HG03095 (cell line): ENCODE results near the gene FARP1.
"Not testable (repeated sequence)": the region's sequence is repeated elsewhere in the genome, so short reads cannot be mapped to it uniquely, and the experiment has no call there.

ENCODE experiments used
- ATAC-seq: cut with Tn5 transposase; IDR thresholded peaks from one replicate; pipeline ENCODE4 v1.9.1; 2021; ENCODE audit warnings: moderate library complexity; ENCODE audit not compliant: unreplicated experiment

FARP1 gene

GRCh38 chr13:98410612-98411011 lies 267.7 kb downstream of the FARP1 start:
- ATAC-seq: no peak

GRCh38 chr13:98411013-98411412 lies 268.1 kb downstream of the FARP1 start:
- ATAC-seq: no peak

- no peak for ATAC-seq
Observed at GRCh38 chr13:98411617-98412265, 268.8 kb downstream of the FARP1 start.

GRCh38 chr13:98413278-98413677 lies 270.4 kb downstream of the FARP1 start:
- not testable (repeated sequence) for ATAC-seq

- ATAC-seq: no peak
Observed at GRCh38 chr13:98413796-98414195, 270.9 kb downstream of the FARP1 start.

- no peak for ATAC-seq
Observed at GRCh38 chr13:98415326-98416070, 272.6 kb downstream of the FARP1 start.

- ATAC-seq: no peak
Observed at GRCh38 chr13:98416408-98416807, 273.5 kb downstream of the FARP1 start.

GRCh38 chr13:98419786-98420553 lies 277.1 kb downstream of the FARP1 start:
- ATAC-seq: no peak

GRCh38 chr13:98420554-98421175 lies 277.8 kb downstream of the FARP1 start:
- no peak for ATAC-seq

- no peak for ATAC-seq
Observed at GRCh38 chr13:98422046-98422445, 279.2 kb downstream of the FARP1 start.

GRCh38 chr13:98423417-98423816 lies 280.5 kb downstream of the FARP1 start:
- no peak for ATAC-seq

GRCh38 chr13:98427331-98427995 lies 284.6 kb downstream of the FARP1 start:
- ATAC-seq: no peak

- ATAC-seq: no peak
Observed at GRCh38 chr13:98428256-98428966, 285.5 kb downstream of the FARP1 start.

GRCh38 chr13:98429081-98429480 lies 286.2 kb downstream of the FARP1 start:
- ATAC-seq: no peak

GRCh38 chr13:98429531-98429930 lies 286.6 kb downstream of the FARP1 start:
- ATAC-seq: no peak

- no peak for ATAC-seq
Observed at GRCh38 chr13:98429977-98430736, 287.3 kb downstream of the FARP1 start.

- no peak for ATAC-seq
Observed at GRCh38 chr13:98432638-98433037, 289.7 kb downstream of the FARP1 start.

- no peak for ATAC-seq
Observed at GRCh38 chr13:98433654-98434053, 290.8 kb downstream of the FARP1 start.

- no peak for ATAC-seq
Observed at GRCh38 chr13:98434060-98434459, 291.2 kb downstream of the FARP1 start.
